ES-I3 (cell line): Measurements from ENCODE around the gene HOMER2.
A peak's percentile ranks its signal among the peaks of the same experiment; 100 is the strongest.

Source experiments
- H3K36me3 ChIP-seq: 2 replicates; pipeline ENCODE4 v1.6.1; 2013; ENCODE audit warnings: mild to moderate bottlenecking, low read length, control low read depth, moderate library complexity; ENCODE audit not compliant: insufficient read depth
- H3K4me1 ChIP-seq: 2 replicates; pipeline ENCODE4 v1.6.1; 2013; ENCODE audit warnings: mild to moderate bottlenecking, control low read depth, low read length; ENCODE audit not compliant: insufficient read depth
- H3K9ac ChIP-seq: 2 replicates; pipeline ENCODE4 v1.6.1; 2013; ENCODE audit warnings: low read depth, mild to moderate bottlenecking, low read length, moderate library complexity
- H3K9me3 ChIP-seq: 2 replicates; pipeline ENCODE4 v1.6.1; 2013; ENCODE audit warnings: mild to moderate bottlenecking, low read length, moderate library complexity; ENCODE audit not compliant: control insufficient read depth, insufficient read depth

HOMER2 gene

GRCh38 chr15:82820128-82820527 is 132.4 kb downstream of the HOMER2 start:
- no peak overlapping the region for H3K9ac ChIP-seq
- H3K4me1 ChIP-seq, result no peaks in the 10 kb centered on the region
- H3K36me3 ChIP-seq, result peaks cover 4% of the 10 kb centered on the region; the same call in 1 of the 2 replicates
- 0 out of 2 replicates have a peak, but pooled peaks cover 3% of the 10 kb centered on the region for H3K9me3 ChIP-seq

GRCh38 chr15:82812994-82813393 is 139.5 kb downstream of the HOMER2 start:
- Histone ChIP-seq H3K9me3 (no peaks in the 10 kb centered on the region), H3K4me1 (peaks cover 6% of the 10 kb centered on the region; the same call in 1 of the 2 replicates), H3K9ac (no peak overlapping the region), H3K36me3 (peaks cover 3% of the 10 kb centered on the region; the same call in 1 of the 2 replicates)

GRCh38 chr15:82810890-82811426 is 141.6 kb downstream of the HOMER2 start:
- Histone ChIP-seq H3K36me3 (peaks cover 3% of the 10 kb centered on the region; the same call in 1 of the 2 replicates), H3K9me3 (no peaks in the 10 kb centered on the region), H3K4me1 (peaks cover 6% of the 10 kb centered on the region; the same call in 1 of the 2 replicates), H3K9ac (peak overlapping the region; percentile 83)

GRCh38 chr15:82810061-82810889 is 142.2 kb downstream of the HOMER2 start:
- no peaks in the 10 kb centered on the region for H3K9me3 ChIP-seq
- H3K4me1 ChIP-seq, result peaks cover 6% of the 10 kb centered on the region; the same call in 1 of the 2 replicates
- peak overlapping the region; percentile 83 for H3K9ac ChIP-seq
- peaks cover 3% of the 10 kb centered on the region; the same call in 1 of the 2 replicates for H3K36me3 ChIP-seq

GRCh38 chr15:82809308-82810060 is 143.0 kb downstream of the HOMER2 start, which contains the start of gene WHAMM:
Gene WHAMM (plus strand): TSS chr15:82809628. CDS start chr15:82809727, 99 bp downstream.
- Histone ChIP-seq H3K9me3 (no peaks in the 10 kb centered on the region), H3K4me1 (peaks cover 6% of the 10 kb centered on the region; the same call in 1 of the 2 replicates), H3K9ac (peak within 1 kb of the TSS; percentile 83), H3K36me3 (peaks cover 3% of the 10 kb centered on the region; the same call in 1 of the 2 replicates)

GRCh38 chr15:82808634-82809041 is 143.9 kb downstream of the HOMER2 start:
- Histone ChIP-seq H3K9ac (peak overlapping the region; percentile 83; the same call in 1 of the 2 replicates), H3K4me1 (peaks cover 6% of the 10 kb centered on the region; the same call in 1 of the 2 replicates), H3K9me3 (no peaks in the 10 kb centered on the region), H3K36me3 (no peaks in the 10 kb centered on the region; the same call in 1 of the 2 replicates)

- H3K9me3 ChIP-seq, result no peaks in the 10 kb centered on the region
- no peaks in the 10 kb centered on the region; the same call in 1 of the 2 replicates for H3K36me3 ChIP-seq
- peaks cover 6% of the 10 kb centered on the region; the same call in 1 of the 2 replicates for H3K4me1 ChIP-seq
- no peak overlapping the region; the same call in 1 of the 2 replicates for H3K9ac ChIP-seq
Measured at GRCh38 chr15:82807920-82808633, 144.4 kb downstream of the HOMER2 start.

GRCh38 chr15:82805994-82806406 is 146.5 kb downstream of the HOMER2 start, which contains the start of gene FSD2:
Gene FSD2 (minus strand): TSS chr15:82806069. CDS start chr15:82787390, 18,679 bp downstream.
- H3K4me1 ChIP-seq, result peaks cover 6% of the 10 kb centered on the region; the same call in 1 of the 2 replicates
- H3K9me3 ChIP-seq, result no peaks in the 10 kb centered on the region
- no peaks in the 10 kb centered on the region for H3K36me3 ChIP-seq
- H3K9ac ChIP-seq, result no peak within 1 kb of the TSS

- Histone ChIP-seq H3K9me3 (no peaks in the 10 kb centered on the region), H3K4me1 (peaks cover 6% of the 10 kb centered on the region; the same call in 1 of the 2 replicates), H3K9ac (no peak overlapping the region), H3K36me3 (no peaks in the 10 kb centered on the region)
Measured at GRCh38 chr15:82804575-82804949, 148.0 kb downstream of the HOMER2 start.

- Histone ChIP-seq H3K4me1 (peaks cover 6% of the 10 kb centered on the region; the same call in 1 of the 2 replicates), H3K36me3 (no peaks in the 10 kb centered on the region), H3K9ac (no peak overlapping the region), H3K9me3 (no peaks in the 10 kb centered on the region)
Measured at GRCh38 chr15:82803793-82804574, 148.5 kb downstream of the HOMER2 start.

GRCh38 chr15:82802497-82802896 is 150.0 kb downstream of the HOMER2 start:
- Histone ChIP-seq H3K9ac (no peak overlapping the region), H3K9me3 (no peaks in the 10 kb centered on the region), H3K36me3 (no peaks in the 10 kb centered on the region), H3K4me1 (no peaks in the 10 kb centered on the region)

- no peaks in the 10 kb centered on the region for H3K36me3 ChIP-seq
- H3K4me1 ChIP-seq, result no peaks in the 10 kb centered on the region
- no peak overlapping the region for H3K9ac ChIP-seq
- H3K9me3 ChIP-seq, result no peaks in the 10 kb centered on the region
Measured at GRCh38 chr15:82799183-82799841, 153.2 kb downstream of the HOMER2 start.
